GM18868 (cell line): ENCODE measurements around the gene PLEKHA4.
A peak's percentile ranks its signal among the peaks of the same experiment; 100 is the strongest.
"Not testable (repeated sequence)": the region's sequence is repeated elsewhere in the genome, so short reads cannot be mapped to it uniquely, and the experiment has no call there.

Experiments used
- ATAC-seq: cut with Tn5 transposase; IDR thresholded peaks from one replicate; pipeline ENCODE4 v1.9.1; 2021; ENCODE audit warnings: mild to moderate bottlenecking, moderate library complexity; ENCODE audit not compliant: unreplicated experiment

The PLEKHA4 gene

DNA sequence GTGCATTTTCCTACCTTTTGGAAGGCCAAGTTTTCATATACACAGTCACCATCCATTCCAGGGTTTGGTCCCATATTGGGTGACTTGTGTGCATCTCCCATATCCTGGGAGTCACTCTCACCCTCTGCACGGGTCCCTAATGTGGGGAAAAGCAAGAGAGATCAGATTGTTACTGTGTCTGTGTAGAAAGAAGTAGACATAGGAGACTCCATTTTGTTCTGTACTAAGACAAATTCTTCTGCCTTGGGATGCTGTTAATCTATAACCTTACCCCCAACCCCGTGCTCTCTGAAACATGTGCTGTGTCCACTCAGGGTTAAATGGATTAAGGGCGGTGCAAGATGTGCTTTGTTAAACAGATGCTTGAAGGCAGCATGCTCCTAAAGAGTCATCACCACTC, 21.1 kb upstream of the PLEKHA4 start:
- not testable (repeated sequence) for ATAC-seq

DNA sequence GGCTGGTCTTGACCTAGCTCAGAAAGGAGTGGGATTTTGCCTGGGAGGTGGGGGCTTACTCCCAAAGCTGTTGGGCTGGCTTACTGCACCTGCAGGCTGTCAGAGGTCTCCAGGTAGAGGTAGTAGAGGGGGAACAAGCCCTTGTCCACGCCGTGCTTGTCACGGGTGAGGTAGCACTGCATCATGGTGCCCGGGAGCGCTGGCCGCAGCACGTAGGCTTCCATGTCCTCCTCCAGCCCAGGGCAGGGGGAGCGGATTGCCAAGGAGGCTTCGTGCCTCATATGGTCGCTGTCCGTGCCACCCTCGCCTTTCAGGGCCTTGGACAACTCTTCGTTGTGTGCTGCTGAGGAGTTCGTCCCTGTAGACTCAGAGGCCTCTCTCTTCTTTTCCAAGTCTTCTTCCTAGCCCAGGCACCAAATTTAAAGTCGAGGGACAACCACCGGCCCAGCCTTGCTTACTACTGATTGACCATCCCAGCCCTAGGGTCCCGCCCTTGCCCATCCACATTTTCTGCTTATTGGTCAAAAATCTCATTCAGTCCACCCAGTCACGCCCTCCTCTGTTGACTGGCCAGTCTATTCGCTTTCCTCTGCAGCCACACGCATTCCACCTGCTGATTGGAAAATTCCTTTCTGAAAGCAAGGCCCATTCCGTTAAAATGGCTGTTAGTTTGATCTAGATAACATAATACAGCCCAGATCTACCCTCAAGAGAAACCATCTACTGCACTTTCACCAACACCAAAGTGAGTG, 19.6 kb upstream of the PLEKHA4 start:
- no peak for ATAC-seq

DNA sequence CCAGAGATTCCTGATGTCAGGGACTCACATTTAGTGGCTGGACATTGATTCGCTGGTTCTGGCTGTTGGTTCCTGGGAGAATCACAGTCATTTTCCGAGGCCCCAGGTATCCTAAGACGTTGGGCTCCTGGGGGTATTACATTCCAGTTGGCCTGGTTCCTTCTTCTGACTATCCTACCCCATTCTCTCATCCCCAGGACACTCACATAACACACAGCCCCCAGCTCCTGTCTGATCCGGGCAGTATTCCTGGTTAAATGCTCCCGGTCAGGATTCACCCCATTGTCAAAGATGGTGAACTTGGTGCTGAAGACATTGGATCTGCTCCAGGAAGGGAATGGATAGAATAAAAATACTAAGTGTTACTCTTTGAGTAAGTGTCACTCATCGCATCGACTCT, 15.3 kb upstream of the PLEKHA4 start:
- no peak for ATAC-seq

DNA sequence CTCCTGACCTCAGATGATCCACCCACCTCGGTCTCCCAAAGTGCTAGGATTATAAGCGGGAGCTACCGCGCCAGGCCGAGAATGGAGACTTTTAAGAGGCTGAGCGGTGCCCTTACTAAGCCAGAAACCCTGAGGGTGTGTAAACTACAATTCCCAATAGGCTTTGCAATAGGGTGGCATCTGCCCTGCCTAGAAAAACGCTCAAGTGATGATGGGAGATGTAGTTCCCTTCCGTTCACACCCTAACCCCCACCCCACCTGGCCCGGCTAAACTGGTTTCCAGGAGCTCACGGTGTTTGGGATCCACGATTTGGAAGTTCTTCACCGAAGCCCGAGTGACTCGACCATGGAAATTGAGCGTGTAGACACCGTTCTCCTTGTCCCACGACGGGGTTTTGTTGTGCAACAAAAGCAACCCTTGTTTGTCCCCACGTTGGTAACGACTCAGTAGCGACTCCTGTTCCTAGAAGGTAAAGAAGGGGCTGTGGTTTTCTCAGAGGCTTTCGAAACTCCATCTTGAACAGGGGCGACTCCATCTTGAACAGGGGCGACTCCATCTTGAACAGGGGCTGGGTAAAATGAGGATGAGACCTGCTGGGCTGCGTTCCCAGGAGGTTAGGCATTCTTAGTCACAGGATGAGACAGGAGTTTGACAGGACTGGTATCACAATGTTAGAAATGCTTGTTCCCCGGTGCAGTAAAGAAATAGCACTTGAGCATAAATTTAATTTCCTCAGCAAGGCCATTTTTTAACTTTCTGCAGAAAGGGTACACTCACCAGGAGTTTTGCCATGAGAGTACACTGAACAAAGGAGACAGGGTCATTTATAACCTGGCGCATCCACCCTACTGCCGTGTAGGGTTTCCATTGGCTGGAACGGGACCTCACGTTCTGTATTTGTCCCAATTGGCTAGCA, 13.6 kb upstream of the PLEKHA4 start:
- ATAC-seq: no peak

DNA sequence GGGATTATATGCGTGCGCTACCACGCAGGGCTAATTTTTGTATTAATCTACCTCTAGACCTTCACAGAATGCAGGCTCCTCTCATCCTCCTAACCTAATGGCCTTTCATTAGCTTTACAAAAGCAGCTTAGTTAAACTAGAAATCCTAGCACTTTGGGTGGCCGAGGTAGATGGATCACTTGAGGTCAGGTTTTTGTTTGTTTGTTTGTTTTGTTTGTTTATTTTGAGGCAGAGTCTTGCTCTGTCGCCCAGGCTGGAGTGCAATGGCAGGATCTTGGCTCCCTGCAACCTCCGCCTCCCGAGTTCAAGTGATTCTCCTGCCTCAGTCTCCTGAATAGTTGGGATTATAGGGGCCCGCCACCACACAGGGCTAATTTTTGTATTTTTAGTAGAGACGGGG, 11.3 kb upstream of the PLEKHA4 start:
- not testable (repeated sequence) for ATAC-seq

DNA sequence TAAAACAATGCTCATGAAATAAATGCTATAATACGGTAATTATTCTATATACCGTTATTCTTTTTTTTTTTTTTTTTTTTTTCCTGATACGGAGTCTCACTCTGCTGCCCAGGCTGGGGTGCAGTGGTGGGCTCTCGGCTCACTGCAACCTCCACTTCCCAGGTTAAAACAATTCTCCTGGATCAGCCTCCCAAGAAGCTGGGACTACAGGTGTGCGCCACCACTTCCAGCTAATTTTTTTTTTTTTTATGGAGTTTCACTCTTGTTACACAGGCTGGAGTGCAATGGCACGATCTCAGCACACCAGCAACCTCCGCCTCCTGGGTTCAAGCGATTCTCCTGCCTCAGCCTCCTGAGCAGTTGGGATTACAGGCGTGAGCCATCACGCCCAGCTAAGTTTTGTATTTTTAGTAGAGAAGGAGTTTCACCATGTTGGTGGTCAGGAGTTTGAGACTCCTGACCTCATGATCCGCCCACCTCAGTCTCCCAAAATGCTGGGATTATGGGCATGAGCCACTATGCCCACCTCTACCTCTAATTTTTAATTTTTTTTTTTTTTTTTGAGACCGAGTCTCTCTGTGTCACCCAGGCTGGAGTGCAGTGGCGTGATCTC, 10.7 kb upstream of the PLEKHA4 start:
- ATAC-seq: no peak

DNA sequence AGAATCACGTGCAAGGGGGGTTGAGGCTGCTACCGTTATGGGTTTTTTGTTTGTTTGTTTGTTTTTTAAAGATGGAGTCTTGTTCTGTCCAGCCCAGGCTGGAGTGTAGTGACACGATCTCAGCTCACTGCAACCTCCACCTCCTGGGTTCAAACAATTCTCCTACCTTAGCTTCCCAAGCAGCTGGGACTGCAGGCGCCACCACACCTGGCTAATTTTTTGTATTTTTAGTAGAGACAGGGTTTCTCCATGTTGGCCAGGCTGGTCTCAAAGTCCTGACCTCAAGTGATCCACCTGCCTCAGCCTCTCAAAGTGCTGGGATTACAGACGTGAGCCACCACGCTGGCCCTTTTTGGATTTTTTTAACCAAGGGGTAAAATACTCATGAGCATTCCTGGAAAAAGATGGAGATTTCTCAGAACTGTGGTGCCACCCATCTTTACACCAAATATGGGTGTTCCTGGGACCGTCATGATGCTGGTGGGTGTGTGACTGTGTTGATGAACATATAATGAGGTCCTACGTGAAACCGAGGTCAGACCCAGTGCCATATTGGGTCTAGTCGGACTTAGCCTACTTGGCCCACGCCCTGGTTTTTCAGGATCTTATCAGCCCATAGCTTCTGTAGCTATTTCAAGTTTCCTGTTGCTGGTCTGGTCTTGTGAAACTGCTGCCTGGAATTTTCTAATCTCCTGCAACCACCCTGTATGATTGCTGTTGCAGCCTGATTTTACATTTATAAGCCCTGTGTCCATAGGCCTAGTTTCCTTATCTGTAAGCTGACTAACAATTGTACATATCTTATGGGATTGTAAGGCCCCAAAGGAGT, 10.0 kb upstream of the PLEKHA4 start:
- no peak for ATAC-seq

DNA sequence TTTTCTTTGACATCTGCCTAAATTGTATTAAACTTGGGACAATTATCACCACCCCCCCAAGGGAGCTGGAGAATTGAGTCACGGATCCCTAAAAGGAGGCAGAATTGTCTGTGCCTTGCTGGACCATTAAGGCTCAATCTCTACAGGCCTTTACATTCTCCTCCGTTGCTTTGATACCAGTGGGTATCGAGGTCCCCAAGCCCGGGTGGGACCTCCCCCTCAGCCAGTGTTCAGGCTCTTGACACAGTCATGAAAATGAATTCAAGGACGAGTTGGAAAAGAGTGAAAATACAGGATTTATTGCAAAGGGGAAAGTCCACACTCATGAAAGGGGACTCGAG, 9.4 kb upstream of the PLEKHA4 start:
- ATAC-seq: no peak

DNA sequence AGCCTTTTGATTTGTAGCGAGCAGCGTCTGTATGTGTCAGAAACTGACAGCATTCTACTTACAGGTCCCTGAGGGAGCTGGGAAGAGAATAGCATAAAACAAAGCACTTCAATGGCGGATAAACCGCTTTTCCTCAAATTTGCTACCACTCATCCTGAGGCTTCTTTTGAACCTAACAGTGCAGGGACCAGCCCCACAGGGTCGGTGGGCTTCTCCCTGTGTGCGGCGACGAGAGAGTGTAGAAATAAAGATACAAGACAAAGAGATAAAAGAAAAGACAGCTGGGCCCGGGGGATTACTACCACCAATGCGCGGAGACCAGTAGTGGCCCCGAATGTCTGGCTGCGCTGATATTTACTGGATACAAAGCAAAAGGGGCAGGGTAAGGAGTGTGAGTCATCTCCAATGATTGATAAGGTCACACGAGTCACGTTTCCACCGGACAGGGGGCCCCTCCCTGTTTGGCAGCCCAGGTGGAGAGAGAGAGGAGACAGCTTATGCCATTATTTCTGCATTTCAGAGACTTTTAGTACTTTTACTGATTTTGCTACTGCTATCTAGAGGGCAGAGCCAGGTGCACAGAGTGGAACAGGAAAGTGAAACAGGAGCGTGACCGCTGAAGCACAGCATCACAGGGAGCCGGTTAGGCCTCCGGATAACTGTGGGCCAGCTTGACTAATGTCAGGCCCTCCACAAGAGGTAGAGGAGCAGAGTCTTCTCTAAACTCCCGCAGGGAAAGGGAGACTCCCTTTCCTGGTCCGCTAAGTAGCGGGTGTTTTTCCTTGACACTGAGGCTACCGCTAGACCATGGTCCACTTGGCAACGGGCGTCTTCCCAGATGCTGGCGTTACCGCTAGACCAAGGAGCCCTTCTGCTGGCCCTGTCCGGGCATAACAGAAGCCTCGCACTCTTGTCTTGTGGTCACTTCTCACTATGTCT, 7.9 kb upstream of the PLEKHA4 start:
- not testable (repeated sequence) for ATAC-seq

DNA sequence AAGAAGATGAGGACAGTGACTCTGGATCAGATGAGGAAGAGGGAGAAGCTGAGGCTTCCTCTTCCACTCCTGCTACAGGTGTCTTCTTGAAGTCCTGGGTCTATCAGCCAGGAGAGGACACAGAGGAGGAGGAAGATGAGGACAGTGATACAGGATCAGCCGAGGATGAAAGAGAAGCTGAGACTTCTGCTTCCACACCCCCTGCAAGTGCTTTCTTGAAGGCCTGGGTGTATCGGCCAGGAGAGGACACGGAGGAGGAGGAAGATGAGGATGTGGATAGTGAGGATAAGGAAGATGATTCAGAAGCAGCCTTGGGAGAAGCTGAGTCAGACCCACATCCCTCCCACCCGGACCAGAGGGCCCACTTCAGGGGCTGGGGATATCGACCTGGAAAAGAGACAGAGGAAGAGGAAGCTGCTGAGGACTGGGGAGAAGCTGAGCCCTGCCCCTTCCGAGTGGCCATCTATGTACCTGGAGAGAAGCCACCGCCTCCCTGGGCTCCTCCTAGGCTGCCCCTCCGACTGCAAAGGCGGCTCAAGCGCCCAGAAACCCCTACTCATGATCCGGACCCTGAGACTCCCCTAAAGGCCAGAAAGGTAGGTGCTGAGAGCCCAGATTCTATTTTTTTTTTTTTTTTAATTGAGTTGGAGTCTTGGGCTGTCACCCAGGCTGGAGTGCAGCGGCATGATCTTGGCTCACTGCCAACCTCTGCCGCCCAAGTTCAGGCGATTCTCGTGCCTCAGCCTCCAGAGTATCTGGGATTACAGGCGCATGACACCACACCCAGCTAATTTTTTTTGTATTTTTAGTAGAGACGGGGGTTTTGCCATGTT, 6.1 kb upstream of the PLEKHA4 start:
- no peak for ATAC-seq

DNA sequence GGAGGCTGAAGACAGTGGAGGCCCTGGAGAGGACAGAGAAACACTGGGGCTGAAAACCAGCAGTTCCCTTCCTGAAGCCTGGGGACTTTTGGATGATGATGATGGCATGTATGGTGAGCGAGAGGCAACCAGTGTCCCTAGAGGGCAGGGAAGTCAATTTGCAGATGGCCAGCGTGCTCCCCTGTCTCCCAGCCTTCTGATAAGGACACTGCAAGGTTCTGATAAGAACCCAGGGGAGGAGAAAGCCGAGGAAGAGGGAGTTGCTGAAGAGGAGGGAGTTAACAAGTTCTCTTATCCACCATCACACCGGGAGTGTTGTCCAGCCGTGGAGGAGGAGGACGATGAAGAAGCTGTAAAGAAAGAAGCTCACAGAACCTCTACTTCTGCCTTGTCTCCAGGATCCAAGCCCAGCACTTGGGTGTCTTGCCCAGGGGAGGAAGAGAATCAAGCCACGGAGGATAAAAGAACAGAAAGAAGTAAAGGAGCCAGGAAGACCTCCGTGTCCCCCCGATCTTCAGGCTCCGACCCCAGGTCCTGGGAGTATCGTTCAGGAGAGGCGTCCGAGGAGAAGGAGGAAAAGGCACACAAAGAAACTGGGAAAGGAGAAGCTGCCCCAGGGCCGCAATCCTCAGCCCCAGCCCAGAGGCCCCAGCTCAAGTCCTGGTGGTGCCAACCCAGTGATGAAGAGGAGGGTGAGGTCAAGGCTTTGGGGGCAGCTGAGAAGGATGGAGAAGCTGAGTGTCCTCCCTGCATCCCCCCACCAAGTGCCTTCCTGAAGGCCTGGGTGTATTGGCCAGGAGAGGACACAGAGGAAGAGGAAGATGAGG, 5.3 kb upstream of the PLEKHA4 start:
- no peak for ATAC-seq

DNA sequence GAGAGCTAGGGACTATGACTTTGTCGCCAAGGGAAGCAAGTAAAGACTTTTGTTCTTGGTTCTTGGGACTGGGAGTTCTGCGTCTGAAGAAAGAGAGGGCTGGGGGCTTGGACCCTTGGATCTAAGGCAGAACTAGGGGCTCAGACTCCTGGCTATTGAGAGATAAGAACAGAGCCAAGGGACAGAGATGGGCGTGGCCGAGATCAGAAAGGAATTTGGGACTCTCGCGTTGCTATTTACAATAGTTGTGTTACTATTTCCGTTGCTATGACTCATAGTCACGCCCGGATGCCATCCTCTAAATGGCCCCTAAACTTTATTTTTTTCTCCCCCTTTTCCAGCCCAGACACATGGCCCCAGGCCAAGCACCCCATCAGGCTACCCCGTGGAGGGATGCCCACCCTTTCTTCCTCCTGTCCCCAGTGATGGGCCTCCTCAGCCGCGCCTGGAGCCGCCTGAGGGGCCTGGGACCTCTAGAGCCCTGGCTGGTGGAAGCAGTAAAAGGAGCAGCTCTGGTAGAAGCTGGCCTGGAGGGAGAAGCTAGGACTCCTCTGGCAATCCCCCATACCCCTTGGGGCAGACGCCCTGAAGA, 4.6 kb upstream of the PLEKHA4 start:
- no peak for ATAC-seq

DNA sequence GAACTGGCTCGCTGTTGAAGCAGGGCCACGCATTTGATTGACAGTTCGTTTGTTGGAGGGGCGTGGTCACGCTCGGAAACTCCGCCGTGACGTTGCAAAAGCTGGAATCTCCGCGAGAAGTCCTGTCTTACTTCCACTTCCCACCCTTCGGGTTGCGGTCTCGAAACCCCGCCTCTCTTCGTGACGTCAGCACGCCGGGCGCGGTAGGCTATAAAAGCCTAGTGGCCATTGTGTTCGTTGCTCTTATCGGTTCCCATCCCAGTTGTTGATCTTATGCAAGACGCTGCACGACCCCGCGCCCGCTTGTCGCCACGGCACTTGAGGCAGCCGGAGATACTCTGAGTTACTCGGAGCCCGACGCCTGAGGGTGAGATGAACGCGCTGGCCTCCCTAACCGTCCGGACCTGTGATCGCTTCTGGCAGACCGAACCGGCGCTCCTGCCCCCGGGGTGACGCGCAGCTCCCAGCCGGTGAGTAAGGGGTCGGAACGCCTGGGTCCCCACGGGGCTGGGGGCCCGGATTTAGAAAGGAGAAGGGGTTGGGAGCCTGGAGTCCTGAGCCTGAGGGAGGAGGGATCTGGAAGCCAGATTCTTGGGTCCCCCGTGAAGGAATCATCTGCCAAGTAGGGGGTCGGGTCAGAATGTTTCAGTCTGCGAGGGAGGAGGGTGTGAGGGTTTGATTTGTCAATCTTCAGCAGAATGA, 3.9 kb upstream of the PLEKHA4 start, which contains the start of gene PPP1R15A:
TSS of gene PPP1R15A (plus strand) at position 240 of the 702 bp plus-strand sequence. CDS start 813 bp downstream, outside the sequence.
- ATAC-seq: peak; percentile 34

DNA sequence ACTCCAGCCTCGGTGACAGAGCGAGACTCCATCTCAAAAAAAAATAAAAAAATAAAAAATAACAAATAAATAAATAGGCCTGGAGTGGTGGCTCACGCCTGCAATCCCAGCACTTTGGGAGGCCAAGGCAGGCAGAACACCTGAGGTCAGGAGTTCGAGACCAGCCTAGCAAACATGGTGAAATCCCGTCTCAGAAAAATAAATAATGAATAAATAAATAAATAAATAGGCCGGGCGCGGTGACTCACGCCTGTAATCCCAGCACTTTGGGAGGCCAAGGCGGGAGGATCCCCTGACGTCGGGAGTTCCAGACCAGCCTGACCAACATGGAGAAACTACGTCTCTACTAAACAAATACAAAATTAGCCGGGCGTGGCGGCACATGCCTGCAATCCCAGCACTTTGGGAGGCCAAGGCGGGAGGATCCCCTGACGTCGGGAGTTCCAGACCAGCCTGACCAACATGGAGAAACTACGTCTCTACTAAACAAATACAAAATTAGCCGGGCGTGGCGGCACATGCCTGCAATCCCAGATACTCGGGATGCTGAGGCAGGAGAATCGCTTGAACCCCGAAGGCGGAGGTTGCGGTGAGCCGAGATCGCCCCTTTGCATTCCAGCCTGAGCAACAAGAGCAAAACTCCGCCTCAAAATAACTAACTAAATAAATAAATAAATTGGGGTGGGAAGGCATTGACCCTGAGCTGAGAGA, 3.2 kb upstream of the PLEKHA4 start:
- ATAC-seq: not testable (repeated sequence)

DNA sequence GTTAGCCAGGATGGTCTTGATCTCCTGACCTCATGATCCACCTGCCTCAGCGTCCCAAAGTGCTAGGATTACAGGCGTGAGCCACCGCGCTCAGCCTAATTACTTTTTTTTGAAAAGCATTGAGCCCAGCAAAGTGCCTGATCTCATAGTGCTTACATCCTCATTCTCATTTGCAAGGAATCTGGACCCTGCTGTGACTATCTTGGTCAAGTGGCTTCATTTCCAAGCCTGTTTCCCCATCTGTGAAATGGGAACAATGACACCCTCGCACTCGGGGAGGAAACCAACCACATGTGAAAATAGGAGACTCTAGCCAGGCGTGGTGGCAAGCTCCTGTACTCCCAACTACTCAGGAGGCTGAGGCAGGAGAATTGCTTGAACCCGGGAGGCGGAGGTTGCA, 1.6 kb upstream of the PLEKHA4 start:
- ATAC-seq: no peak

DNA sequence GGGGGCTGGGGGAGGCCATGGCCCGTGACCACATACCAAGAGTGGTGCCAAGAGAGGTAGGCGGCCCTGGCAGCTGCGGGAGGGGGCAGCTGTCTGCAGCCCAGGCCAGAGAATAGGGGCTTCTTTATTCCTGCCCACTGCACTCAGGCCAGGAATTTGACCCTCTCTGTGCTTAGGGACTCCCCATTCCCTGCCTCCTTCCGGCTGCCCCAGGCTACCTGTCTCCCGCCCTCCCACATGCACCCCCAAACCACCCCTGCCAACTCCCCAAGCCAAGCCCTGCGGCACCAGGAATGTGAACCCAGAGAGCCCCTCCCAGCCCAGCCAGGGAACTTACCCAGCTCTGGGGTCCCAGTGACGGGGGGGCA, 687 bp downstream of the PLEKHA4 start:
- ATAC-seq: no peak
